Measurements from ENCODE around the gene ZNF142. TPM values are rescaled to one million over a fixed set of nuclear protein-coding genes. Genes with fewer than 3 reads are reported as not detected.

The ZNF142 gene
- total RNA-seq, 4 donors from 2014 or later: 15.2 to 31.1 (median 20.1) TPM

GRCh38 chr2:218645126-218645525 is 14.3 kb downstream of the ZNF142 start:
- intact Hi-C loops (cut with DNase I; ENCODE audit: low total_unique reads): no loop called here
- WGBS, 2 donors: 89 to 94% methylated on average over 1 of the region's 1 CpG
- TF ChIP-seq POLR2A (IDR thresholded peaks at IDR 0.05): no peak
- TF ChIP-seq, protein P1, sequence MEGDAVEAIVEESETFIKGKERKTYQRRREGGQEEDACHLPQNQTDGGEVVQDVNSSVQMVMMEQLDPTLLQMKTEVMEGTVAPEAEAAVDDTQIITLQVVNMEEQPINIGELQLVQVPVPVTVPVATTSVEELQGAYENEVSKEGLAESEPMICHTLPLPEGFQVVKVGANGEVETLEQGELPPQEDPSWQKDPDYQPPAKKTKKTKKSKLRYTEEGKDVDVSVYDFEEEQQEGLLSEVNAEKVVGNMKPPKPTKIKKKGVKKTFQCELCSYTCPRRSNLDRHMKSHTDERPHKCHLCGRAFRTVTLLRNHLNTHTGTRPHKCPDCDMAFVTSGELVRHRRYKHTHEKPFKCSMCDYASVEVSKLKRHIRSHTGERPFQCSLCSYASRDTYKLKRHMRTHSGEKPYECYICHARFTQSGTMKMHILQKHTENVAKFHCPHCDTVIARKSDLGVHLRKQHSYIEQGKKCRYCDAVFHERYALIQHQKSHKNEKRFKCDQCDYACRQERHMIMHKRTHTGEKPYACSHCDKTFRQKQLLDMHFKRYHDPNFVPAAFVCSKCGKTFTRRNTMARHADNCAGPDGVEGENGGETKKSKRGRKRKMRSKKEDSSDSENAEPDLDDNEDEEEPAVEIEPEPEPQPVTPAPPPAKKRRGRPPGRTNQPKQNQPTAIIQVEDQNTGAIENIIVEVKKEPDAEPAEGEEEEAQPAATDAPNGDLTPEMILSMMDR (IDR thresholded peaks at IDR 0.05): no peak
- DNase-seq (ENCODE audit: low spot score in 2 of 2): no peak
- no peak overlapping the region for H3K4me3 ChIP-seq (ENCODE audit: low read depth, poor library complexity, severe bottlenecking)

- 90 to 96% methylated on average over 10 to 11 of the region's 11 CpGs for WGBS, 2 donors
- no peak for TF ChIP-seq POLR2A (IDR thresholded peaks at IDR 0.05)
- TF ChIP-seq, protein P1 (IDR thresholded peaks at IDR 0.05): no peak
- no peak for DNase-seq (ENCODE audit: low spot score in 2 of 2)
- intact Hi-C loops (cut with DNase I; ENCODE audit: low total_unique reads): no loop called here
- H3K4me3 ChIP-seq (ENCODE audit: low read depth, poor library complexity, severe bottlenecking): no peak overlapping the region
Measured at GRCh38 chr2:218644721-218645120, 14.7 kb downstream of the ZNF142 start.

DNA sequence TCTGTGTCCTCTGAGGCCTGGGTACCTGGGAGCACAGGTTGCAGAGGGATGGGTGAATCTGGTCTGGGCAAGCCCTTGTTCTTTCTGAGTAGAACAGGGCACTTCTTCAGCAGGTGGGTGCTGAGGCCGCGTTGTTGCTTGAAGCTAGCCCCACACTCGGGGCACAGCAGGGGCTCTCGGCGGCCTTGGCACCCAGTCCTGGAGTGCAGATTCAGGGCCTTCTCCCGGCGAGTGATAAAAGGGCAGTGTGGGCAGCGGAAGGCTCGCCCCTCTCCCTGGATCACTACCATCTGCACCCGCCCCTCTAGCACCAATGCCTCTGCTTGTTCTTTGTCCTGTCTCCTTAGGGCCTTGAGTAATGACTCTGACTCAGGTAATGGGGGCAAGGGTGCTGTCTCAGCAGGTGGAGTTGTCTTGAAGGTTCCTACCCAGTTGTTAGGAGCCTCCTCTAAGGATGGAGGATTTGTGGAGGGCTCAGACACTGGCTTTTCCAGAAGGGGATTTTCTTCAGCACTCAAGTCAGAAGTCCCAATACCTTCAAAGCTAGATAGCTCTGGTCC is 15.6 kb downstream of the ZNF142 start:
- no peak for DNase-seq (ENCODE audit: low spot score in 2 of 2)
- 89 to 90% methylated on average over 10 of the region's 10 CpGs for WGBS, 2 donors
- no peak for TF ChIP-seq POLR2A (IDR thresholded peaks at IDR 0.05)
- TF ChIP-seq, protein P1 (IDR thresholded peaks at IDR 0.05): no peak
- intact Hi-C loops (cut with DNase I; ENCODE audit: low total_unique reads): no loop called here
- H3K4me3 ChIP-seq (ENCODE audit: low read depth, poor library complexity, severe bottlenecking): no peak overlapping the region

- WGBS, 2 donors: 89 to 92% methylated on average over 17 of the region's 17 CpGs
- H3K4me3 ChIP-seq (ENCODE audit: low read depth, poor library complexity, severe bottlenecking): no peak overlapping the region
- intact Hi-C loops (cut with DNase I; ENCODE audit: low total_unique reads): no loop called here
- DNase-seq (ENCODE audit: low spot score in 2 of 2): no peak
- TF ChIP-seq POLR2A (IDR thresholded peaks at IDR 0.05): no peak
- TF ChIP-seq, protein P1 (IDR thresholded peaks at IDR 0.05): no peak
Measured at GRCh38 chr2:218642786-218643185, 16.6 kb downstream of the ZNF142 start.

GRCh38 chr2:218642121-218642656 is 17.2 kb downstream of the ZNF142 start:
- no peak for TF ChIP-seq POLR2A (IDR thresholded peaks at IDR 0.05)
- TF ChIP-seq, protein P1 (IDR thresholded peaks at IDR 0.05): no peak
- DNase-seq (ENCODE audit: low spot score in 2 of 2): no peak
- no peak overlapping the region for H3K4me3 ChIP-seq (ENCODE audit: low read depth, poor library complexity, severe bottlenecking)
- intact Hi-C loops (cut with DNase I; ENCODE audit: low total_unique reads): no loop called here
- 92 to 95% methylated on average over 12 to 17 of the region's 18 CpGs for WGBS, 2 donors

DNA sequence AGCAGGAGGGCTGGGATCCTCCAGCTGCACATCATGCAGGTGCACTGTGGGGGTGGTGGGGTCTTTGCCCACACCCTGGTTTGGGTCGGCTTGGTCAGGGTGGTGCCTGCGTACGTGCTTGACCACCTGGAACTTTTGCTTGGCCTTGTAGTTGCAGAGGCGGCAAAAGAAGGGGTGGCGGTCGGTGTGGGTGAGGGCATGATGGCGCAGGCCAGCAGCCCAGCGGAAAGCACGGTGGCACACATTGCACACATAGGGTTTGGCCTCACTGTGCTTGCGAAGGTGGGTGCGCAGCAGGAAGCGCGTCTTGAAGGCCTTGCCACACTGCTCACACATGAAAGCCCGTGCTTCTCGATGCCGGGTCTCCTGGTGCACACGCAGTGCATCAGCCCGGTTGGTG is 21.1 kb downstream of the ZNF142 start:
- WGBS, 2 donors: 97 to 99% methylated on average over 18 of the region's 18 CpGs
- no peak for DNase-seq (ENCODE audit: low spot score in 2 of 2)
- intact Hi-C loops (cut with DNase I; ENCODE audit: low total_unique reads): no loop called here
- no peak overlapping the region for H3K4me3 ChIP-seq (ENCODE audit: low read depth, poor library complexity, severe bottlenecking)
- TF ChIP-seq, protein P1 (IDR thresholded peaks at IDR 0.05): no peak
- TF ChIP-seq POLR2A (IDR thresholded peaks at IDR 0.05): no peak

Data from lower leg skin (tissue), 4 donors.